OCI-LY1 (cell line): ENCODE data around the gene ST6GALNAC4.

Experiments used
- CTCF ChIP-seq: fragments of 200-600 bp; sonication (generic), shearing (Covaris generic); IDR thresholded peaks from 2 replicates; pipeline ENCODE4 v1.5.1; 2017; ENCODE audit warnings: mild to moderate bottlenecking, antibody characterized with exemption, low read length, moderate library complexity, mixed read lengths
- EZH2 ChIP-seq: fragments of 200-600 bp; sonication (generic), shearing (Covaris generic); IDR thresholded peaks from 2 replicates; pipeline ENCODE4 v1.8.0; 2017; ENCODE audit warnings: borderline replicate concordance, mixed run types, mild to moderate bottlenecking, antibody characterized with exemption, low read length, moderate library complexity, mixed read lengths

GRCh38 chr9:127884976-127885490 is 31.8 kb downstream of the ST6GALNAC4 start:
- no peak for TF ChIP-seq CTCF
- TF ChIP-seq EZH2: no peak
